ENCODE results near the gene SLC35E1.

SLC35E1 gene

GRCh38 chr19:16591803-16592556 is 19.8 kb upstream of the SLC35E1 start:
- H3K4me3 ChIP-seq (ENCODE audit: low read depth, low read length): no peak overlapping the region
- TF ChIP-seq, protein P1, sequence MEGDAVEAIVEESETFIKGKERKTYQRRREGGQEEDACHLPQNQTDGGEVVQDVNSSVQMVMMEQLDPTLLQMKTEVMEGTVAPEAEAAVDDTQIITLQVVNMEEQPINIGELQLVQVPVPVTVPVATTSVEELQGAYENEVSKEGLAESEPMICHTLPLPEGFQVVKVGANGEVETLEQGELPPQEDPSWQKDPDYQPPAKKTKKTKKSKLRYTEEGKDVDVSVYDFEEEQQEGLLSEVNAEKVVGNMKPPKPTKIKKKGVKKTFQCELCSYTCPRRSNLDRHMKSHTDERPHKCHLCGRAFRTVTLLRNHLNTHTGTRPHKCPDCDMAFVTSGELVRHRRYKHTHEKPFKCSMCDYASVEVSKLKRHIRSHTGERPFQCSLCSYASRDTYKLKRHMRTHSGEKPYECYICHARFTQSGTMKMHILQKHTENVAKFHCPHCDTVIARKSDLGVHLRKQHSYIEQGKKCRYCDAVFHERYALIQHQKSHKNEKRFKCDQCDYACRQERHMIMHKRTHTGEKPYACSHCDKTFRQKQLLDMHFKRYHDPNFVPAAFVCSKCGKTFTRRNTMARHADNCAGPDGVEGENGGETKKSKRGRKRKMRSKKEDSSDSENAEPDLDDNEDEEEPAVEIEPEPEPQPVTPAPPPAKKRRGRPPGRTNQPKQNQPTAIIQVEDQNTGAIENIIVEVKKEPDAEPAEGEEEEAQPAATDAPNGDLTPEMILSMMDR (IDR thresholded peaks at IDR 0.05; ENCODE audit: control insufficient read depth, extremely low read depth, insufficient read depth): no peak
- no peak for DNase-seq (ENCODE audit: low read depth)

- H3K4me3 ChIP-seq (ENCODE audit: low read depth, low read length): no peak overlapping the region
Measured at GRCh38 chr19:16590876-16591802, 18.9 kb upstream of the SLC35E1 start.

GRCh38 chr19:16589917-16590316 is 17.7 kb upstream of the SLC35E1 start:
- no peak for DNase-seq (ENCODE audit: low read depth)
- H3K4me3 ChIP-seq (ENCODE audit: low read depth, low read length): no peak overlapping the region
- TF ChIP-seq, protein P1 (IDR thresholded peaks at IDR 0.05; ENCODE audit: control insufficient read depth, extremely low read depth, insufficient read depth): no peak

More at GRCh38 chr19:16590876-16591802, 18.9 kb upstream of the SLC35E1 start:
- no peak for DNase-seq (ENCODE audit: low read depth)
- TF ChIP-seq, protein P1 (IDR thresholded peaks at IDR 0.05; ENCODE audit: control insufficient read depth, extremely low read depth, insufficient read depth): no peak

DNA sequence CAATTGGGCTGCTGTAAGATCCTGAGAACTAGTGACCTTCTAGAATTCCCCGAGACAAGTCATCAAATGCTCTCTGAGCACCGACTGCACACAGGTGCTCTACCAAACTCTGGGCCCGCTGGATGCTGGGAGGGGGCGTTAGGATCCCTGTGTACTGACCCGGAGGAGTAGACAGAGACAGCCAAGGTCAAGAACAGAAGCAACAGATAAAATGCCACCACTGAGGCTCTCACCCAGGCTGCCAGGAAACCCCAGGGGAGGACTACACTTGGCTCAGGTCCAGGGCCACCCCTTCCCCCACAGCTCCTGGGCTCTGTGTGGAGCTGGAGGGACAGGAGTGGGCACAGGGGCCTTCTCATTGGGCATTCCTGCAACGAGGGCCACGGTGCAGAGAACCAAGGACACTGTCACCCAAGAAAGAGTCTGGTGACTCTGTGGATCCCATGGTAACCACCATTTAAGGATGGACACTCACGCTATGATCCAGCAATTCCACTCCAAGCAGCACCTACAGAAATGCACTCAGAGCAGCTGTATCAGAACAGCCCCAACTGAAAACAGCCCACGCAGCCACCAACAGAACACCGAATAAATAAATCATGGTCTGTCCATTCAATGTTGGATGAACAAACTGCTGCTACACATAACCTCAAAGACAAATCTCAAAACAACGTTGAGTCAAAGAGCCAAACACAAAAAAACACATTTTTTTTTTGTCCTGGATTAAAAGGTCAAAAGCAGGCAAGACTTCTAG is 16.8 kb upstream of the SLC35E1 start:
- H3K4me3 ChIP-seq (ENCODE audit: low read depth, low read length): no peak overlapping the region
- TF ChIP-seq, protein P1 (IDR thresholded peaks at IDR 0.05; ENCODE audit: control insufficient read depth, extremely low read depth, insufficient read depth): no peak
- DNase-seq (ENCODE audit: low read depth): no peak

GRCh38 chr19:16587833-16588823 is 15.9 kb upstream of the SLC35E1 start:
- no peak overlapping the region for H3K4me3 ChIP-seq (ENCODE audit: low read depth, low read length)
- no peak for DNase-seq (ENCODE audit: low read depth)

More at GRCh38 chr19:16587833-16588823, 15.9 kb upstream of the SLC35E1 start:
- TF ChIP-seq, protein P1 (IDR thresholded peaks at IDR 0.05; ENCODE audit: control insufficient read depth, extremely low read depth, insufficient read depth): no peak

Data from LNCaP clone FGC (cell line).